HG03571 (cell line): Measurements from ENCODE around the gene OSTC.
"Not testable (repeated sequence)": the region's sequence is repeated elsewhere in the genome, so short reads cannot be mapped to it uniquely, and the experiment has no call there.

ENCODE experiments used
- ATAC-seq: cut with Tn5 transposase; IDR thresholded peaks from one replicate; pipeline ENCODE4 v1.9.1; 2021; ENCODE audit not compliant: unreplicated experiment

The OSTC gene

GRCh38 chr4:108710578-108710977 lies 60.2 kb downstream of the OSTC start:
- ATAC-seq, result not testable (repeated sequence)

GRCh38 chr4:108714880-108715279 lies 64.5 kb downstream of the OSTC start:
- no peak for ATAC-seq

GRCh38 chr4:108716340-108716739 lies 65.9 kb downstream of the OSTC start:
- ATAC-seq, result no peak

- ATAC-seq, result no peak
These were observed 67.0 kb downstream of the OSTC start for GRCh38 chr4:108717386-108717785.
